ENCODE measurements around the gene CHRNA3.

DNA sequence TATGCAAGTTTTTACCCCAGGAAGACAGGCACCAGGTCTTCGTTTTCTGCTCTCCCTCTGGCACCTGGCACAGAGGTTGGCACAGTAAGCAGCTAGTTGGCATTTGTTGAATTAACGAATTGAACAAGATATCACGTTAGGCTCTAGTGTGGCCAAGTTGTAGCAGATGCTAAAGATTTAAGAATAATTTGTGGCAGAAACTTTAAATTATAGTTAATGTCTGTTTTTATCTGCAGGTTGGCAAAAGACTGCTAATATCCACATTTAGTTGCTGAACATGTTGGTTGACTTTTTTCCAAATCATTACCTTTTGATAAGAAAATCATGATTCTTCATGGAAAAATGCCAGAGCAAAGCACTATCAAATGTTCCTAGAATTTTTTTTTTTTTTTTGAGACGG, 47.4 kb downstream of the CHRNA3 start:
- TF ChIP-seq, protein P1, sequence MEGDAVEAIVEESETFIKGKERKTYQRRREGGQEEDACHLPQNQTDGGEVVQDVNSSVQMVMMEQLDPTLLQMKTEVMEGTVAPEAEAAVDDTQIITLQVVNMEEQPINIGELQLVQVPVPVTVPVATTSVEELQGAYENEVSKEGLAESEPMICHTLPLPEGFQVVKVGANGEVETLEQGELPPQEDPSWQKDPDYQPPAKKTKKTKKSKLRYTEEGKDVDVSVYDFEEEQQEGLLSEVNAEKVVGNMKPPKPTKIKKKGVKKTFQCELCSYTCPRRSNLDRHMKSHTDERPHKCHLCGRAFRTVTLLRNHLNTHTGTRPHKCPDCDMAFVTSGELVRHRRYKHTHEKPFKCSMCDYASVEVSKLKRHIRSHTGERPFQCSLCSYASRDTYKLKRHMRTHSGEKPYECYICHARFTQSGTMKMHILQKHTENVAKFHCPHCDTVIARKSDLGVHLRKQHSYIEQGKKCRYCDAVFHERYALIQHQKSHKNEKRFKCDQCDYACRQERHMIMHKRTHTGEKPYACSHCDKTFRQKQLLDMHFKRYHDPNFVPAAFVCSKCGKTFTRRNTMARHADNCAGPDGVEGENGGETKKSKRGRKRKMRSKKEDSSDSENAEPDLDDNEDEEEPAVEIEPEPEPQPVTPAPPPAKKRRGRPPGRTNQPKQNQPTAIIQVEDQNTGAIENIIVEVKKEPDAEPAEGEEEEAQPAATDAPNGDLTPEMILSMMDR (IDR thresholded peaks at IDR 0.05), result no peak
- no peak for TF ChIP-seq POLR2AphosphoS5 (IDR thresholded peaks at IDR 0.05)
